SK-N-SH (cell line): Measurements from ENCODE around the gene UBE2R2.

Experiments
- EZH2phosphoT487 ChIP-seq: fragments of 200-600 bp; sonication (generic); IDR thresholded peaks from 2 replicates; pipeline ENCODE4 v1.6.1; 2017; ENCODE audit warnings: low read depth, mixed run types, mild to moderate bottlenecking, antibody characterized with exemption, moderate library complexity, borderline replicate concordance
- MEF2A ChIP-seq: IDR thresholded peaks from 2 replicates; pipeline ENCODE4 v1.4.0; 2012; ENCODE audit warnings: low read depth, borderline replicate concordance
- RFX5 ChIP-seq: IDR thresholded peaks from 2 replicates; pipeline ENCODE4 v1.6.1; 2012; ENCODE audit warnings: mild to moderate bottlenecking, improper control_type of control experiment, low read length
- TAF1 ChIP-seq: IDR thresholded peaks from 2 replicates; pipeline ENCODE4 v1.6.1; 2012; ENCODE audit warnings: low read depth, mild to moderate bottlenecking, low read length, moderate library complexity, borderline replicate concordance
- TF ChIP-seq, protein P1 (sequence below): fragments of 200-600 bp; sonication (generic); IDR thresholded peaks from 2 replicates; pipeline ENCODE4 v1.6.1; 2017; ENCODE audit warnings: antibody characterized with exemption, mild to moderate bottlenecking, moderate library complexity

DNA sequence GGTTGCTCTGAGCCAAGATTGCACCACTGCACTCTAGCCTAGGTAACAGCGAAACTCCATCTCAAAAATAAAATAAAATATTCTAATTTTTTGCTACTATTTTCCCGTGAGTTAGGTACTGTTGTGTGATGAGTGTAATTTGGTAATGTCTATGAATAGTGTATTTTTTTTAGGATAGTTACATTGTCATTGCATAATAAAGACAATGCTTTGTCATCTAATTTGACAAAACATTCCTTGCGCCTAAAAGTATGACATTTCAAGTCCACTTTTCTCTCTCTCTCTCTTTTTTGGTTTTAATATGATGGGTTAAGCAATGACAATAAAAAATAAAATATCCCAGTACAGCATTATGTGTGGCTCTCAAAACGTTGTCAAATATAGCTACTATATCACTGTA, 29.3 kb downstream of the UBE2R2 start:
- TF ChIP-seq, protein P1, sequence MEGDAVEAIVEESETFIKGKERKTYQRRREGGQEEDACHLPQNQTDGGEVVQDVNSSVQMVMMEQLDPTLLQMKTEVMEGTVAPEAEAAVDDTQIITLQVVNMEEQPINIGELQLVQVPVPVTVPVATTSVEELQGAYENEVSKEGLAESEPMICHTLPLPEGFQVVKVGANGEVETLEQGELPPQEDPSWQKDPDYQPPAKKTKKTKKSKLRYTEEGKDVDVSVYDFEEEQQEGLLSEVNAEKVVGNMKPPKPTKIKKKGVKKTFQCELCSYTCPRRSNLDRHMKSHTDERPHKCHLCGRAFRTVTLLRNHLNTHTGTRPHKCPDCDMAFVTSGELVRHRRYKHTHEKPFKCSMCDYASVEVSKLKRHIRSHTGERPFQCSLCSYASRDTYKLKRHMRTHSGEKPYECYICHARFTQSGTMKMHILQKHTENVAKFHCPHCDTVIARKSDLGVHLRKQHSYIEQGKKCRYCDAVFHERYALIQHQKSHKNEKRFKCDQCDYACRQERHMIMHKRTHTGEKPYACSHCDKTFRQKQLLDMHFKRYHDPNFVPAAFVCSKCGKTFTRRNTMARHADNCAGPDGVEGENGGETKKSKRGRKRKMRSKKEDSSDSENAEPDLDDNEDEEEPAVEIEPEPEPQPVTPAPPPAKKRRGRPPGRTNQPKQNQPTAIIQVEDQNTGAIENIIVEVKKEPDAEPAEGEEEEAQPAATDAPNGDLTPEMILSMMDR: no peak
- TF ChIP-seq TAF1 (no peak), EZH2phosphoT487 (no peak), RFX5 (no peak), MEF2A (no peak)
